GM12878 (cell line): ENCODE results near the gene CFAP97D2.

ENCODE experiments used
- EZH2 ChIP-seq: IDR thresholded peaks from 2 replicates; pipeline ENCODE4 v1.6.1; 2012; ENCODE audit warnings: low read depth, mild to moderate bottlenecking, control low read depth, inconsistent platforms, low read length, borderline replicate concordance; ENCODE audit not compliant: control insufficient read depth
- SIX5 ChIP-seq: IDR thresholded peaks from 2 replicates; pipeline ENCODE4 v1.6.1; 2011; ENCODE audit warnings: mild to moderate bottlenecking, low read depth, low read length, moderate library complexity; ENCODE audit not compliant: severe bottlenecking

- no peak for TF ChIP-seq EZH2
- no peak for TF ChIP-seq SIX5
Measured at GRCh38 chr13:114148521-114148855, 30.6 kb upstream of the CFAP97D2 start.
